ENCODE results near the gene MMP25.

MMP25 gene

GRCh38 chr16:3045758-3046640, at the start of gene MMP25:
Gene MMP25, plus strand, starts transcription at chr16:3046561. Its CDS starts 357 bp downstream, at chr16:3046918.
- no peak for DNase-seq (ENCODE audit: low read depth in 2 of 2)

- DNase-seq (ENCODE audit: low read depth in 2 of 2): no peak
Observed at GRCh38 chr16:2999929-3000328, 46.4 kb upstream of the MMP25 start.

GRCh38 chr16:3000540-3000939, 45.8 kb upstream of the MMP25 start:
- no peak for DNase-seq (ENCODE audit: low read depth in 2 of 2)

- DNase-seq (ENCODE audit: low read depth in 2 of 2): no peak
Observed at GRCh38 chr16:3001316-3001715, 45.0 kb upstream of the MMP25 start.

GRCh38 chr16:3003582-3004270, 42.6 kb upstream of the MMP25 start:
- peak; percentile 93 to 94 for DNase-seq (ENCODE audit: low read depth in 2 of 2)

- DNase-seq (ENCODE audit: low read depth in 2 of 2): no peak
Observed at GRCh38 chr16:3004319-3004718, 42.0 kb upstream of the MMP25 start.

- DNase-seq (ENCODE audit: low read depth in 2 of 2): no peak
Observed at GRCh38 chr16:3004781-3005284, 41.5 kb upstream of the MMP25 start.

GRCh38 chr16:3007059-3007956, 39.1 kb upstream of the MMP25 start:
- DNase-seq (ENCODE audit: low read depth in 2 of 2): no peak

- no peak for DNase-seq (ENCODE audit: low read depth in 2 of 2)
Observed at GRCh38 chr16:3007957-3008689, 38.2 kb upstream of the MMP25 start.

- no peak for DNase-seq (ENCODE audit: low read depth in 2 of 2)
Observed at GRCh38 chr16:3008690-3009037, 37.7 kb upstream of the MMP25 start.

GRCh38 chr16:3009568-3010390, 36.6 kb upstream of the MMP25 start:
- DNase-seq (ENCODE audit: low read depth in 2 of 2): no peak

- DNase-seq (ENCODE audit: low read depth in 2 of 2): no peak
Observed at GRCh38 chr16:3010510-3010909, 35.9 kb upstream of the MMP25 start.

- no peak for DNase-seq (ENCODE audit: low read depth in 2 of 2)
Observed at GRCh38 chr16:3012246-3012645, 34.1 kb upstream of the MMP25 start.

- DNase-seq (ENCODE audit: low read depth in 2 of 2): no peak
Observed at GRCh38 chr16:3012828-3013420, 33.4 kb upstream of the MMP25 start, which contains the start of gene CLDN9. Gene CLDN9, plus strand, starts transcription at chr16:3012923. Its CDS starts 440 bp downstream, at chr16:3013363.

- DNase-seq (ENCODE audit: low read depth in 2 of 2): no peak
Observed at GRCh38 chr16:3013491-3013951, 32.8 kb upstream of the MMP25 start.

- no peak for DNase-seq (ENCODE audit: low read depth in 2 of 2)
Observed at GRCh38 chr16:3013998-3014690, 32.2 kb upstream of the MMP25 start.

GRCh38 chr16:3014971-3015370, 31.4 kb upstream of the MMP25 start:
- DNase-seq (ENCODE audit: low read depth in 2 of 2): no peak

GRCh38 chr16:3015865-3016521, 30.4 kb upstream of the MMP25 start:
- no peak for DNase-seq (ENCODE audit: low read depth in 2 of 2)

- no peak for DNase-seq (ENCODE audit: low read depth in 2 of 2)
Observed at GRCh38 chr16:3017344-3017743, 29.0 kb upstream of the MMP25 start.
